H1 (cell line): ENCODE measurements around the gene LKAAEAR1. TPM values are rescaled to one million over a fixed set of nuclear protein-coding genes. Genes with fewer than 3 reads are reported as not detected.

Experiments
- BACH1 ChIP-seq: IDR thresholded peaks from 2 replicates; pipeline ENCODE4 v1.6.1; 2012; ENCODE audit warnings: low read length, improper control_type of control experiment
- CBX8 ChIP-seq: fragments of 300-800, 300-1000 bp; sonication (generic); IDR thresholded peaks from 2 replicates; pipeline ENCODE4 v1.7.1; 2016; ENCODE audit warnings: low read depth, low read length, borderline replicate concordance
- CHD1 ChIP-seq: IDR thresholded peaks from 2 replicates; pipeline ENCODE4 v1.6.1; 2012; ENCODE audit warnings: low read depth, low read length, improper control_type of control experiment
- NRF1 ChIP-seq: IDR thresholded peaks from 2 replicates; pipeline ENCODE4 v1.6.1; 2011; ENCODE audit warnings: mild to moderate bottlenecking, low read depth, low read length, improper control_type of control experiment
- RBBP5 ChIP-seq: IDR thresholded peaks from 2 replicates; pipeline ENCODE4 v1.7.1; 2012; ENCODE audit warnings: low read depth, mild to moderate bottlenecking, inconsistent platforms, low read length, moderate library complexity, borderline replicate concordance
- YY1 ChIP-seq: IDR thresholded peaks from 2 replicates; pipeline ENCODE4 v1.6.1; 2011; ENCODE audit warnings: low read depth, mild to moderate bottlenecking, low read length
- polyA plus RNA-seq, 7 experiments: library from polyadenylated mRNA; depleted of rRNA in 3 of 7; stranded (reverse) in 5 of 7; unstranded in 2 of 7; fragments of >200 nt in 5 of 7; fragments of 200-250 nt in 2 of 7; gene quantifications; 1 replicate in 5 of 7; 2 replicates in 1 of 7; 4 replicates in 1 of 7; pipeline versions ENCODE4 v1.2.1 to v1.2.3, GENCODE V29; 2011 to 2013; ENCODE audit warnings: missing spikeins in 2 of 7, mixed read lengths in 2 of 7
- total RNA-seq: library from RNA; stranded (reverse); fragmentation: NEBNext Ultra II Directional; extraction: Animal tissue kit (Norgen Biotek cat#: 25700); gene quantifications from 2 replicates; pipeline ENCODE4 v1.2.1, GENCODE V29; 2021

LKAAEAR1 gene
- total and polyA plus RNA-seq, 2 of the 8 experiments (the other 6 are each of a cell fraction or from before 2014, with no cell fraction given), result 0.41 to 0.53 TPM

DNA sequence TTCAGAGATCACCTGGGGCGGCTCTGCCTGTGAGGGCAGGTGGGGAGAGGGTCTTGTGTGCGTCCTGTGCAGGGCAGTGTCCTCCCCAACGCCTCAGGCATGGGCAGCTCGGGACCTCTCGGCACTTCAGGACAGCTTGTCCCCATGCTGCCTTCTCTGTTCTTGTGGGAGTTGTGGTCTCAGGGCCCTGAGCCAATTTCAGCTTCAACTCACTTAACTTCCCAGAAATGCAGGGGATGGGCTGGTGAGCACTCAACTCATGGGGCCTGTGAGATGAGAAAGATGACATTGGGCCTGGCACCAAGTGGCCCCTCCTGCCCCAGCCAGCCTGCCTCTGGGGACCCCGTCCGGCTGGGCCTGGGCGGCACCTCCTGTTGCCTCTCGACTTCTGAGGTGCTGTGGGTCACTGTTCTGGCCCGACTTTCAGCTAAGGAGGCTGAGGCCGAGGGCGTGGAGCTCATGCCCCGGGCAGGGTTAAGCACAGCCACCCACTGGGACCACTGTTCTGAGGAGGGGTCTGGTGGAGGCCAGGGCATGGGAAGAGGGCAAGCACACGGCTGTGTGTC lies 11.6 kb downstream of the LKAAEAR1 start (continued):
- TF ChIP-seq RBBP5 (no peak), BACH1 (no peak), YY1 (no peak), CHD1 (no peak), CBX8 (no peak), NRF1 (no peak)
- TF ChIP-seq, all 59 proteins: peak for 0
